IMR-90 (cell line): ENCODE data around the gene KPNA2. TPM values are rescaled to one million over a fixed set of nuclear protein-coding genes. Genes with fewer than 3 reads are reported as not detected.

Experiments used
- ATAC-seq: fragments of 200-7000 bp; cut with Tn5 transposase; 2 replicates; pipeline ENCODE4 v1.9.1; 2020; ENCODE audit warnings: low read depth, mild to moderate bottlenecking, moderate library complexity
- BruUV-seq: library from RNA; stranded (reverse); fragments of 400-500 nt; replicated peaks from 2 replicates; lab custom pipeline; 2021; lab: Mats Ljungman, UMichigan
- CTCF ChIA-PET: fragments of 300-600 bp; formaldehyde crosslinking; extraction: SDS; loops from one replicate; lab custom pipeline; 2021; ENCODE audit warnings: antibody characterized with exemption; lab: Yijun Ruan, JAX
- POLR2A ChIA-PET: fragments of 300-600 bp; sonication (Branson Sonifier 250); formaldehyde crosslinking; loops from one replicate; lab custom pipeline; 2022; ENCODE audit warnings: antibody characterized with exemption; ENCODE audit not compliant: unreplicated experiment; lab: Charles Lee
- DNase-seq: peaks from one replicate; pipeline ENCODE4 v3.0.0; 2013
- H2AFZ ChIP-seq: replicated peaks from 2 replicates; pipeline ENCODE3; 2013; ENCODE audit warnings: low read length, mild to moderate bottlenecking; ENCODE audit not compliant: poor library complexity
- H2AK5ac ChIP-seq: 2 replicates; pipeline ENCODE4 v1.6.1; 2013; ENCODE audit warnings: low read depth, low read length, inconsistent platforms
- H2AK9ac ChIP-seq: replicated peaks from 2 replicates; pipeline ENCODE3; 2013; ENCODE audit warnings: mild to moderate bottlenecking, low read depth, low read length, moderate library complexity; ENCODE audit not compliant: poor library complexity
- H2BK120ac ChIP-seq: 2 replicates; pipeline ENCODE4 v1.6.1; 2013; ENCODE audit warnings: low read depth, low read length, inconsistent platforms
- H2BK15ac ChIP-seq: 3 replicates; pipeline ENCODE4 v1.6.1; 2013; ENCODE audit warnings: low read depth, low read length, inconsistent platforms
- H2BK20ac ChIP-seq: 2 replicates; pipeline ENCODE4 v1.6.1; 2013; ENCODE audit warnings: low read depth, mild to moderate bottlenecking, inconsistent platforms, low read length, moderate library complexity
- H2BK5ac ChIP-seq: 2 replicates; pipeline ENCODE4 v1.6.1; 2013; ENCODE audit warnings: mild to moderate bottlenecking, low read depth, low read length, inconsistent platforms; ENCODE audit not compliant: poor library complexity, severe bottlenecking
- H3K14ac ChIP-seq: replicated peaks from 2 replicates; pipeline ENCODE4 v1.6.1; 2013; ENCODE audit warnings: low read depth, low read length, inconsistent platforms
- H3K18ac ChIP-seq: 2 replicates; pipeline ENCODE4 v1.6.1; 2013; ENCODE audit warnings: low read depth, low read length, control low read depth
- H3K23ac ChIP-seq: 2 replicates; pipeline ENCODE4 v1.6.1; 2013; ENCODE audit warnings: low read depth, low read length, inconsistent platforms
- H3K27ac ChIP-seq: 2 replicates; pipeline ENCODE4 v1.5.1; 2013; ENCODE audit warnings: mild to moderate bottlenecking, control low read depth, low read length; ENCODE audit not compliant: insufficient read depth
- H3K27me3 ChIP-seq: 2 replicates; pipeline ENCODE4 v1.6.1; 2013; ENCODE audit warnings: low read length; ENCODE audit not compliant: control insufficient read depth, insufficient read depth
- H3K36me3 ChIP-seq: 2 replicates; pipeline ENCODE4 v1.6.1; 2013; ENCODE audit warnings: low read length, mixed read lengths; ENCODE audit not compliant: control insufficient read depth, insufficient read depth
- H3K4ac ChIP-seq: 2 replicates; pipeline ENCODE4 v1.6.1; 2013; ENCODE audit warnings: low read depth, low read length, inconsistent platforms
- H3K4me1 ChIP-seq: 2 replicates; pipeline ENCODE4 v1.6.1; 2013; ENCODE audit warnings: low read length, mixed read lengths; ENCODE audit not compliant: control insufficient read depth, insufficient read depth
- H3K4me2 ChIP-seq: 2 replicates; pipeline ENCODE4 v1.6.1; 2013; ENCODE audit warnings: low read depth, mild to moderate bottlenecking, control low read depth, low read length, moderate library complexity
- H3K4me3 ChIP-seq: 2 replicates; pipeline ENCODE4 v1.5.1; 2013; ENCODE audit warnings: low read depth, mild to moderate bottlenecking, control low read depth, low read length, moderate library complexity; ENCODE audit not compliant: insufficient read depth
- H3K56ac ChIP-seq: 2 replicates; pipeline ENCODE4 v1.6.1; 2013; ENCODE audit warnings: low read length, inconsistent platforms; ENCODE audit not compliant: insufficient read depth; ENCODE audit errors: extremely low read depth
- H3K79me1 ChIP-seq, 2 experiments: 2 replicates each; pipeline ENCODE4 v1.6.1; 2013; ENCODE audit warnings: low read length in 2 of 2, inconsistent platforms in 1 of 2, low read depth in 1 of 2
- H3K9ac ChIP-seq: 2 replicates; pipeline ENCODE4 v1.6.1; 2013; ENCODE audit warnings: low read depth, low read length, control low read depth
- H3K9me1 ChIP-seq: 2 replicates; pipeline ENCODE4 v1.6.1; 2013; ENCODE audit warnings: low read length, inconsistent platforms; ENCODE audit not compliant: insufficient read depth
- H3K9me3 ChIP-seq: 2 replicates; pipeline ENCODE4 v1.6.1; 2013; ENCODE audit warnings: low read length; ENCODE audit not compliant: control insufficient read depth, insufficient read depth
- H4K20me1 ChIP-seq: 2 replicates; pipeline ENCODE4 v1.6.1; 2013; ENCODE audit warnings: low read length, inconsistent platforms; ENCODE audit not compliant: insufficient read depth
- H4K5ac ChIP-seq: 2 replicates; pipeline ENCODE4 v1.6.1; 2013; ENCODE audit warnings: mild to moderate bottlenecking, low read depth, low read length, control low read depth
- H4K8ac ChIP-seq, 2 experiments: 2 replicates each; pipeline ENCODE4 v1.6.1; 2013; ENCODE audit warnings: low read depth in 2 of 2, low read length in 2 of 2, control low read depth in 1 of 2, inconsistent platforms in 1 of 2
- H4K91ac ChIP-seq: 2 replicates; pipeline ENCODE4 v1.6.1; 2013; ENCODE audit warnings: low read depth, low read length, inconsistent platforms; ENCODE audit not compliant: insufficient read depth
- CEBPB ChIP-seq: IDR thresholded peaks from 2 replicates; pipeline ENCODE4 v1.6.1; 2012; ENCODE audit warnings: low read depth, low read length, improper control_type of control experiment
- FOS ChIP-seq: fragments of 150-350 bp; IDR thresholded peaks from 2 replicates; pipeline ENCODE4 v1.6.1; 2016; ENCODE audit warnings: low read depth, low read length
- MAFK ChIP-seq: IDR thresholded peaks from 2 replicates; pipeline ENCODE4 v1.6.1; 2012; ENCODE audit warnings: low read depth, low read length, improper control_type of control experiment
- WGBS, 2 experiments: methylation state at CpG; one replicate each; pipeline versions ENCODE4 v1.1.5 to v1.1.7; 2013; ENCODE audit warnings: missing lambda C conversion rate in 2 of 2; ENCODE audit not compliant: insufficient read length in 1 of 2; ENCODE audit errors: extremely low coverage in 2 of 2; 5-methylcytosine and 5-hydroxymethylcytosine counted together
- dilution Hi-C: fragments of 300-500 bp; cut with HindIII; formaldehyde crosslinking; loops from one replicate; pipeline ENCODE4 v1.14.3; 2018; ENCODE audit warnings: low sequenced_read_pairs; ENCODE audit not compliant: unreplicated experiment
- in situ Hi-C: fragments of 300-500 bp; cut with MboI; formaldehyde crosslinking; loops from 3 replicates; pipeline ENCODE4 v1.14.3; 2019; ENCODE audit warnings: low sequenced_read_pairs, inconsistent platforms, mixed read lengths
- intact Hi-C: fragments of 100-400 bp; cut with micrococcal nuclease; formaldehyde crosslinking; loops from 2 replicates; pipeline ENCODE4 v1.10.0; 2022
- polyA plus RNA-seq, 3 experiments: library from polyadenylated mRNA; depleted of rRNA; stranded (reverse); fragments of >200 nt; gene quantifications; 2 replicates each; pipeline ENCODE4 v1.2.3, GENCODE V29; 2012; ENCODE audit warnings: low replicate concordance in 1 of 3
- total RNA-seq: library from RNA; depleted of rRNA; stranded (reverse); fragments of >200 nt; gene quantifications from 2 replicates; pipeline ENCODE4 v1.2.3, GENCODE V29; 2012

Gene KPNA2
- total and polyA plus RNA-seq, 2 of the 4 experiments (the other 2 are of a cell fraction): 135 to 262 TPM

- Histone ChIP-seq H2BK15ac (no peak overlapping the region), H3K27me3 (no peaks in the 10 kb centered on the region), H3K18ac (no peak overlapping the region), H2BK5ac (no peak overlapping the region), H3K4me2 (peak overlapping the region; percentile 98), H3K14ac (no peak overlapping the region), H2BK120ac (no peak overlapping the region), H4K5ac (no peak overlapping the region), H2AFZ (no peak overlapping the region), H4K20me1 (no peaks in the 10 kb centered on the region), H3K36me3 (no peaks in the 10 kb centered on the region), H3K9me3 (no peaks in the 10 kb centered on the region), H3K79me1 (peaks cover 8 to 13% of the 10 kb centered on the region in 2 experiments; a peak in 3 of 4 replicates), H3K56ac (no peak overlapping the region), H4K91ac (no peak overlapping the region), H2AK5ac (no peak overlapping the region), H2BK20ac (no peak overlapping the region), H3K27ac (no peak overlapping the region), H3K23ac (0 out of 2 replicates have a peak overlapping the region, but pooled peaks have one; percentile 13), H2AK9ac (no peak overlapping the region), H3K4me3 (peak overlapping the region; percentile 64), H3K4ac (no peak overlapping the region), H3K4me1 (peaks cover 5% of the 10 kb centered on the region; the same call in 1 of the 2 replicates), H4K8ac (no peak overlapping the region), H3K9ac (no peak overlapping the region), H3K9me1 (peaks cover 8% of the 10 kb centered on the region; the same call in 1 of the 2 replicates)
- intact Hi-C loops: loop anchor here (10.0 kb wide), 1 partner anchor 210 kb away; no protein-coding TSS in a partner anchor
- DNase-seq (peak; percentile 83), ATAC-seq (no peak)
- BruUV-seq: no TSS peak
- WGBS, 2 experiments: no CpG with 5 or more reads among the region's 9 CpGs
- in situ Hi-C loops: no loop called here
- ChIA-PET POLR2A (interaction anchor here (0.5 kb wide), 1 partner anchor 204 kb away, joined by 3 read pairs; no protein-coding TSS in a partner anchor), CTCF (interaction anchor here (1.4 kb wide), 1 partner anchor 32 kb away, joined by 3 read pairs; no protein-coding TSS in a partner anchor)
- dilution Hi-C loops: no loop called here
- TF ChIP-seq MAFK (no peak), FOS (peak; percentile 32; the same call in 1 of the 2 replicates), CEBPB (peak; percentile 67)
Observed at GRCh38 chr17:67994817-67995569, 40.5 kb upstream of the KPNA2 start.
